GM12878 (cell line): ENCODE measurements around the gene MFNG. TPM values are rescaled to one million over a fixed set of nuclear protein-coding genes. Genes with fewer than 3 reads are reported as not detected.
A peak's percentile ranks its signal among the peaks of the same experiment; 100 is the strongest.

ENCODE experiments used
- GATAD2B ChIP-seq: fragments of 450-650 bp; conservative IDR thresholded peaks from 2 replicates; pipeline ENCODE4 v1.6.1; 2017; ENCODE audit warnings: low read depth, mild to moderate bottlenecking, moderate library complexity
- KDM1A ChIP-seq: fragments of 200-600 bp; sonication (generic); IDR thresholded peaks from 2 replicates; pipeline ENCODE4 v1.6.1; 2016; ENCODE audit warnings: borderline replicate concordance
- NFXL1 ChIP-seq: fragments of 450-650 bp; IDR thresholded peaks from 2 replicates; pipeline ENCODE4 v1.6.1; 2017; ENCODE audit warnings: antibody characterized with exemption, mild to moderate bottlenecking, borderline replicate concordance
- PAX5 ChIP-seq: IDR thresholded peaks from 2 replicates; pipeline ENCODE4 v1.6.1; 2011; ENCODE audit warnings: low read depth, low read length, borderline replicate concordance
- RCOR1 ChIP-seq: conservative IDR thresholded peaks from 2 replicates; pipeline ENCODE4 v1.6.1; 2012; ENCODE audit warnings: low read depth, low read length, improper control_type of control experiment
- SREBF1 ChIP-seq: IDR thresholded peaks from 2 replicates; pipeline ENCODE4 v1.6.1; 2012; ENCODE audit warnings: mild to moderate bottlenecking, low read length
- YY1 ChIP-seq: IDR thresholded peaks from 2 replicates; pipeline ENCODE4 v1.6.1; 2011; ENCODE audit warnings: low read depth, mild to moderate bottlenecking, low read length
- polyA plus RNA-seq, 11 experiments: library from polyadenylated mRNA; depleted of rRNA in 4 of 11; unstranded in 6 of 11; stranded (reverse) in 5 of 11; fragments of >200 nt; fragmentation: Nextera tagmentation in 4 of 11; fragmentation: Illumina TruSeq in 1 of 11; extraction: Ambion mirVana in 4 of 11; extraction: Trizol in 1 of 11; gene quantifications; 1 replicate in 1 of 11; 2 replicates in 10 of 11; pipeline versions ENCODE4 v1.2.1 to v1.2.3, GENCODE V29; 2011 to 2016; ENCODE audit warnings: inconsistent platforms in 2 of 11, missing spikeins in 2 of 11, low read depth in 1 of 11
- total RNA-seq, 4 experiments: library from RNA; depleted of rRNA in 3 of 4; stranded (reverse); fragments of >200 nt in 3 of 4; fragmentation: Illumina TruSeq in 1 of 4; extraction: Trizol in 1 of 4; gene quantifications; 2 replicates each; pipeline versions ENCODE4 v1.2.1 to v1.2.3, GENCODE V29; 2013 to 2021
- TF ChIP-seq, protein P1 (sequence below), 3 experiments: IDR thresholded peaks in 2 of 3; conservative IDR thresholded peaks in 1 of 3; 2 replicates each; pipeline ENCODE4 v1.5.1; 2011; ENCODE audit warnings: low read depth in 3 of 3, low read length in 3 of 3, mild to moderate bottlenecking in 3 of 3, control low read depth in 2 of 3, moderate library complexity in 2 of 3, inconsistent platforms in 1 of 3, mixed read lengths in 1 of 3; ENCODE audit not compliant: control insufficient read depth in 2 of 3, insufficient read depth in 1 of 3; ENCODE audit errors: extremely low read depth in 1 of 3

MFNG gene
- total and polyA plus RNA-seq, 10 of the 15 experiments (the other 5 are each of a cell fraction or from before 2014, with no cell fraction given): 11.5 to 117 (median 68.5) TPM

DNA sequence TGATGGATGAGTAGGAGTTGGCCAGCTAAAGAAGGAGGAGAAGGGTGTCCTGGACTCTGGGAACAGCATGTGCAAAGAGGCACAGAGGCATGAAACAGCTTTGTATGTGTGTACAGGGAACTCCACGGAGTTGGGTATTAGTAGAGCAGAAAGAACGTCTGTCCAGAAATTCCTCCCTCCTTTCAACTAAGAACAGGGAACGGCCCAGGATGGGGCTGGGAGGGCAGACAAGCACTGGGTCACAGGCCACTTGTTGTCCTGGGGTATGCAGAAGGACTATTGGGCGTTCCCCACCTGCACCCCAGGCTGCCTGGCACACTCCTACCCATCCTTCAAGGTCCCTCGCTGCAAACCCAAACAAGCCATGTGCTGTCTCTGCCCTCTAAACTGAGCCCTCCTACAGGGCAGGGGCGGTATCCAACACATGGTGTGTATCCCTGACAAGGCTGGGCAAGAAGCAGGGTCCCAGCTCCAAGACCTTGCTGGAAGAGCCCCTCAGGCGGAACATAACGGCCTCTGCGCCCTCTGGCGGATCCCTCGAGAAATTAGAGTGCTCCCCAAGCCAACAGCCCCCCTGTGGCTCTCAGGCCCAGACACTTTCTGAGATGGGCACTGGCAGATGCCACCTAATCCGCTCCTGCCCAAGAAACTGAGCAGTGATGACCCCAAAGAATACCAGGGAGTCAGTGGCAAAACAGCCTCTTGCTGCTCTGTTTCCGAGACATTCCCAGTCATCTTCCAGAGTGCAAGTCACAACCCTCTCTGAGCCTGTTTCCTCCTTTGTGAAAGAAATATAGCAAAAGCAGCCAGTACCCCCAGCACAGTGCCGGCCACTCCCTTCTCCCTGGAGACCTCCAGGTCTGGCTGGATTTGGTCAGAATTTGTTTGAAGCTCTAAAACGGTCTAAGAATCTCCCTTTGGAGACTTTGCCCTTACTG is 57.3 kb downstream of the MFNG start (continued):
- TF ChIP-seq RCOR1 (no peak), NFXL1 (no peak), YY1 (0 out of 2 replicates have a peak, but pooled peaks have one; percentile 26), SREBF1 (no peak), PAX5 (peak; percentile 44; the same call in 1 of the 2 replicates), KDM1A (no peak), GATAD2B (no peak)
- TF ChIP-seq, protein P1, sequence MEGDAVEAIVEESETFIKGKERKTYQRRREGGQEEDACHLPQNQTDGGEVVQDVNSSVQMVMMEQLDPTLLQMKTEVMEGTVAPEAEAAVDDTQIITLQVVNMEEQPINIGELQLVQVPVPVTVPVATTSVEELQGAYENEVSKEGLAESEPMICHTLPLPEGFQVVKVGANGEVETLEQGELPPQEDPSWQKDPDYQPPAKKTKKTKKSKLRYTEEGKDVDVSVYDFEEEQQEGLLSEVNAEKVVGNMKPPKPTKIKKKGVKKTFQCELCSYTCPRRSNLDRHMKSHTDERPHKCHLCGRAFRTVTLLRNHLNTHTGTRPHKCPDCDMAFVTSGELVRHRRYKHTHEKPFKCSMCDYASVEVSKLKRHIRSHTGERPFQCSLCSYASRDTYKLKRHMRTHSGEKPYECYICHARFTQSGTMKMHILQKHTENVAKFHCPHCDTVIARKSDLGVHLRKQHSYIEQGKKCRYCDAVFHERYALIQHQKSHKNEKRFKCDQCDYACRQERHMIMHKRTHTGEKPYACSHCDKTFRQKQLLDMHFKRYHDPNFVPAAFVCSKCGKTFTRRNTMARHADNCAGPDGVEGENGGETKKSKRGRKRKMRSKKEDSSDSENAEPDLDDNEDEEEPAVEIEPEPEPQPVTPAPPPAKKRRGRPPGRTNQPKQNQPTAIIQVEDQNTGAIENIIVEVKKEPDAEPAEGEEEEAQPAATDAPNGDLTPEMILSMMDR (IDR thresholded peaks at IDR 0.05 in 2 of 3, conservative IDR thresholded peaks at IDR 0.05 in 1 of 3; ENCODE audit: control insufficient read depth in 2 of 3, extremely low read depth in 1 of 3, insufficient read depth in 1 of 3, low read depth in 3 of 3, low read length in 3 of 3): peak; percentile 75 to 81 (median 75)
- TF ChIP-seq, all 136 proteins: peak for 5
